Colonic mucosa (tissue), 4 donors: ENCODE data around the gene MAP4K5. TPM values are rescaled to one million over a fixed set of nuclear protein-coding genes. Genes with fewer than 3 reads are reported as not detected.
"Not testable (repeated sequence)": the region's sequence is repeated elsewhere in the genome, so short reads cannot be mapped to it uniquely, and the experiment has no call there.

Experiments
- DNase-seq: peaks from one replicate; pipeline ENCODE4 v3.0.0-alpha.2; 2020
- H3K27ac ChIP-seq: fragments of 200-600 bp; one replicate; pipeline ENCODE4 v1.8.0; 2021
- H3K27me3 ChIP-seq: fragments of 200-600 bp; one replicate; pipeline ENCODE4 v1.8.0; 2021
- H3K36me3 ChIP-seq: fragments of 200-600 bp; one replicate; pipeline ENCODE4 v1.8.0; 2021
- H3K4me1 ChIP-seq: fragments of 200-600 bp; one replicate; pipeline ENCODE4 v1.8.0; 2021; ENCODE audit warnings: mild to moderate bottlenecking
- H3K4me3 ChIP-seq: fragments of 200-600 bp; one replicate; pipeline ENCODE4 v1.8.0; 2021
- H3K9ac ChIP-seq, 2 donors: one replicate each; pipeline ENCODE4 v1.7.0; 2013; ENCODE audit warnings: control low read depth in 2 of 2, low read depth in 2 of 2, low read length in 2 of 2
- H3K9me3 ChIP-seq: fragments of 200-600 bp; one replicate; pipeline ENCODE4 v1.8.0; 2021
- CTCF ChIP-seq: fragments of 200-600 bp; IDR thresholded peaks from one replicate; pipeline ENCODE4 v1.8.0; 2022; ENCODE audit warnings: antibody characterized with exemption, mild to moderate bottlenecking
- intact Hi-C: fragments of 100-400 bp; cut with DNase I; formaldehyde crosslinking; loops from one replicate; pipeline ENCODE4 v1.14.1; 2022
- total RNA-seq, 2 donors: library from RNA; stranded (reverse); fragmentation: NEBNext Ultra II Directional in 1 of 2; extraction: Animal tissue kit (Norgen Biotek cat#: 25700) in 1 of 2; gene quantifications; one replicate each; pipeline ENCODE4 v1.2.1, GENCODE V29; 2021
- donor health status: healthy.
- donor health status: DM: no; HTN: no; CAD: no.
- donor health status: DM: no; HTN: no; CAD: no.

MAP4K5 gene
- total RNA-seq, 2 donors from 2014 or later: 39.0 to 43.3 TPM

GRCh38 chr14:50516091-50516490, 16.3 kb downstream of the MAP4K5 start:
- TF ChIP-seq CTCF: no peak
- no peak for DNase-seq
- no peaks in the 10 kb centered on the region for H3K9me3 ChIP-seq
- no peak overlapping the region for H3K27ac ChIP-seq
- no peak overlapping the region for H3K4me3 ChIP-seq
- no peak overlapping the region for H3K9ac ChIP-seq
- H3K36me3 ChIP-seq: no peaks in the 10 kb centered on the region
- no peaks in the 10 kb centered on the region for H3K4me1 ChIP-seq
- intact Hi-C loops: no loop called here
- H3K27me3 ChIP-seq: no peaks in the 10 kb centered on the region

GRCh38 chr14:50512463-50512862, 19.9 kb downstream of the MAP4K5 start:
- Histone ChIP-seq H3K9ac (no peak overlapping the region), H3K4me1 (no peaks in the 10 kb centered on the region), H3K27me3 (no peaks in the 10 kb centered on the region), H3K9me3 (no peaks in the 10 kb centered on the region), H3K4me3 (no peak overlapping the region), H3K36me3 (no peaks in the 10 kb centered on the region), H3K27ac (no peak overlapping the region)
- intact Hi-C loops: no loop called here
- TF ChIP-seq CTCF: no peak
- DNase-seq: no peak

- TF ChIP-seq CTCF: no peak
- Histone ChIP-seq H3K9me3 (no peaks in the 10 kb centered on the region), H3K9ac (no peak overlapping the region), H3K27ac (no peak overlapping the region), H3K27me3 (no peaks in the 10 kb centered on the region), H3K36me3 (no peaks in the 10 kb centered on the region), H3K4me3 (no peak overlapping the region), H3K4me1 (no peaks in the 10 kb centered on the region)
- DNase-seq: no peak
- intact Hi-C loops: no loop called here
Measured at GRCh38 chr14:50510157-50510556, 22.2 kb downstream of the MAP4K5 start.

- H3K27ac ChIP-seq, H3K36me3 ChIP-seq, intact Hi-C loops, H3K4me1 ChIP-seq, H3K27me3 ChIP-seq, H3K9ac ChIP-seq, DNase-seq, H3K4me3 ChIP-seq, H3K9me3 ChIP-seq: not testable (repeated sequence)
Measured at GRCh38 chr14:50507078-50507477, 25.3 kb downstream of the MAP4K5 start.

GRCh38 chr14:50501642-50502041, 30.7 kb downstream of the MAP4K5 start:
- no peak for TF ChIP-seq CTCF
- no peaks in the 10 kb centered on the region for H3K4me1 ChIP-seq
- no peak overlapping the region for H3K9ac ChIP-seq
- no peaks in the 10 kb centered on the region for H3K9me3 ChIP-seq
- DNase-seq: no peak
- H3K36me3 ChIP-seq: no peaks in the 10 kb centered on the region
- no peak overlapping the region for H3K27ac ChIP-seq
- no peak overlapping the region for H3K4me3 ChIP-seq
- H3K27me3 ChIP-seq: no peaks in the 10 kb centered on the region
- intact Hi-C loops: no loop called here

- intact Hi-C loops: no loop called here
- Histone ChIP-seq H3K4me1 (no peaks in the 10 kb centered on the region), H3K9ac (no peak overlapping the region), H3K4me3 (no peak overlapping the region), H3K27me3 (no peaks in the 10 kb centered on the region), H3K9me3 (no peaks in the 10 kb centered on the region), H3K27ac (no peak overlapping the region), H3K36me3 (no peaks in the 10 kb centered on the region)
- TF ChIP-seq CTCF: no peak
- no peak for DNase-seq
Measured at GRCh38 chr14:50497351-50497750, 35.0 kb downstream of the MAP4K5 start.
